Activated naive CD8-positive, alpha-beta T cell treated with anti-CD3 and anti-CD28 coated beads, Interleukin-2, amount 10 ng/mL, durations not matched to agents 7 days and 5 days (primary cell): ENCODE results near the gene CEACAM19. TPM values are rescaled to one million over a fixed set of nuclear protein-coding genes. Genes with fewer than 3 reads are reported as not detected.

Experiments used
- ATAC-seq: fragments of 150-1000 bp; cut with Tn5 transposase; one replicate; pipeline ENCODE4 v1.10.0; 2021; ENCODE audit warnings: low read depth, moderate library complexity
- POLR2A ChIA-PET: fragments of 350-600 bp; sonication (Branson Sonifier 250); formaldehyde crosslinking; loops from one replicate; lab custom pipeline; 2021; ENCODE audit warnings: antibody characterized with exemption; lab: Charles Lee
- DNase-seq: peaks from one replicate; pipeline ENCODE4 v3.0.0; 2021
- H3K27ac Mint-ChIP-seq: one replicate; pipeline ENCODE4 v1.8.0; 2022; ENCODE audit warnings: mild to moderate bottlenecking, mixed read lengths
- H3K27me3 Mint-ChIP-seq: one replicate; pipeline ENCODE4 v1.8.0; 2022; ENCODE audit warnings: mild to moderate bottlenecking, moderate library complexity, mixed read lengths
- H3K36me3 Mint-ChIP-seq: one replicate; pipeline ENCODE4 v1.8.0; 2021; ENCODE audit warnings: mild to moderate bottlenecking, mixed read lengths
- H3K4me1 Mint-ChIP-seq: one replicate; pipeline ENCODE4 v1.8.0; 2021; ENCODE audit warnings: mixed read lengths
- H3K4me3 Mint-ChIP-seq: one replicate; pipeline ENCODE4 v1.8.0; 2022; ENCODE audit warnings: mild to moderate bottlenecking, moderate library complexity, mixed read lengths
- H3K9me3 Mint-ChIP-seq: one replicate; pipeline ENCODE4 v1.8.0; 2021; ENCODE audit warnings: mixed read lengths
- total RNA-seq, 2 experiments: library from RNA; stranded (reverse); gene quantifications; one replicate each; pipeline ENCODE4 v1.2.3, GENCODE V29; 2021

Gene CEACAM19
- total RNA-seq, 2 experiments from 2014 or later = 0.40 TPM; not detected in 1

GRCh38 chr19:44636439-44637389 lies 34.6 kb upstream of the CEACAM19 start:
- POLR2A ChIA-PET = no interaction called here

DNA sequence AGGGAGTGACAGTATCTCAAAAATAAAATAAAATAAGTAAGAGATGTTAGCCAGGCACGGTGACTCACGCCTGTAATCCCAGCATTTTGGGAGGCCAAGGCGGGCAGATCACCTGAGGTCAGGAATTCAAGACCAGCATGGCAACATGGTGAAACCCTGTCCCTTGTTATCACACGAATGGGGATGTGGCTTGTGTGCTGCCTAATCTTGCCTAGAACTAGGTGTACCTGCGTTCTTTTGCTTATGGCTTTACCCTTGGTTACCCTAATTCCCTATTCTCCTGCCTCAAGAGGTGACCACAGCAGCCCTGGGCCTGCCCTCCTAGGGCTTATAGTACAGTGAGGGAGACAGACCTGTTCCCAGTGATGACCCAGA lies 33.9 kb upstream of the CEACAM19 start:
- Mint-ChIP-seq H3K4me3 (no peak overlapping the region), H3K9me3 (peaks cover 2% of the 10 kb centered on the region), H3K4me1 (no peaks in the 10 kb centered on the region), H3K36me3 (no peaks in the 10 kb centered on the region), H3K27me3 (peaks cover 26% of the 10 kb centered on the region), H3K27ac (no peak overlapping the region)
- POLR2A ChIA-PET = no interaction called here
- no peak for DNase-seq
- ATAC-seq = no peak

More at GRCh38 chr19:44636439-44637389, 34.6 kb upstream of the CEACAM19 start:
- DNase-seq (no peak), ATAC-seq (no peak)
- Mint-ChIP-seq H3K9me3 (peaks cover 2% of the 10 kb centered on the region), H3K27me3 (peaks cover 24% of the 10 kb centered on the region), H3K36me3 (no peaks in the 10 kb centered on the region), H3K27ac (no peak overlapping the region), H3K4me3 (no peak overlapping the region), H3K4me1 (no peaks in the 10 kb centered on the region)

DNA sequence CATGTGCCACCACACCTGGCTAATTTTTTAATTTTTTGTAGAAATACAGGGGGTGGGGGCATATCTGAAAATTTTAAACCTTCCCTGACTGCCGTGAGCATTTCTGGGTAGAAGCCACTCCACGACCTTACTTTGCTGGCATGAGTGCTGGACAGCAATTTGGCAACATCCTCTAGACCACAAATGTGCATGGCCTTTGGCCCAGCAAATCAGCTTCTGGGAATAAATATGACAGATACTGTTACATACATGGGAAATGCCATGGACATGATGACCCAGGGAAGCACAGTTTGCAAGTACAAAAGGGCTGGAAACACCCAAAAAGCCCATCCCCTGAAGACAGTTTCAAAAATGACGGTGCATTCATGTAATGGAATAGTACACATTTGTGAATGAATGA lies 30.8 kb upstream of the CEACAM19 start:
- no peak for DNase-seq
- no peak overlapping the region for H3K4me3 Mint-ChIP-seq
- POLR2A ChIA-PET = no interaction called here
- peaks cover 17% of the 10 kb centered on the region for H3K27me3 Mint-ChIP-seq
- H3K36me3 Mint-ChIP-seq = no peaks in the 10 kb centered on the region
- no peaks in the 10 kb centered on the region for H3K9me3 Mint-ChIP-seq
- ATAC-seq = no peak
- no peaks in the 10 kb centered on the region for H3K4me1 Mint-ChIP-seq
- no peak overlapping the region for H3K27ac Mint-ChIP-seq

DNA sequence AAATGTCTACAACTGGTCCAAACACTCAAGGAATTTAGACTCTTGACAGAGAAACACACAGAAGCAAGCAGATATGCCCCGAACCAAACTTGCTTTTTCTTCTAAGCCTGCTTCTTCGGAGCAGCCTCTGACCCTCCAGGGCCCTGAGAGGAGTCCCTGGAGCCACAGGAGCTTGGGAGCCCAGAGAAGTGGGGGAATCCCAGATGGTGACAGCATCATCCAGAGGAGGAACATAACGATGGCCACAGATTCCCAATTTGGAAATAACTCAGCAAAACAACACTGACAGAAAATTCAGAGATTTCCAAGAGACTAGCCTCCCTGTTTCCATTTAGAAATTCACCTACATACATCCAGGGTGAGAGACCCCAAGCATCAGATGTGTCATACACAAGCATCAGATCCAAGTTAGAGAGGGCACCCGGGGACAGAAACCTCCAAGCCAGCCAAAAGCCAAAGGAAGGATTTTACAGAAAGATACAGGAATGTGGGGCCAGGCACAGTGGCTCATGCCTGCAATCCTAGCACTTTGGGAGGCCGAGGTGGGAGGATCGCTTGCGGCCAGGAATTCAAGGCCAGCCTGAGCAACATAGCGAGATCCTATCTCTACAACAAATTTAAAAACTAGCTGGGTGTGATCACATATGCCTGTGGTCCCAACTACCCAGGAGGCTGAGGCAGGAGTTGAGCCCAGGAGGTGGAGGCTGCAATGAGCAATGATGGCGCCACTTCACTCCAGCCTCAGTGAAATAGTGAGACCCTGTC lies 29.6 kb upstream of the CEACAM19 start:
- ATAC-seq (no peak), DNase-seq (no peak)
- Mint-ChIP-seq H3K36me3 (no peaks in the 10 kb centered on the region), H3K4me1 (no peaks in the 10 kb centered on the region), H3K27me3 (peaks cover 17% of the 10 kb centered on the region), H3K4me3 (no peak overlapping the region), H3K27ac (no peak overlapping the region), H3K9me3 (no peaks in the 10 kb centered on the region)
- POLR2A ChIA-PET = no interaction called here

DNA sequence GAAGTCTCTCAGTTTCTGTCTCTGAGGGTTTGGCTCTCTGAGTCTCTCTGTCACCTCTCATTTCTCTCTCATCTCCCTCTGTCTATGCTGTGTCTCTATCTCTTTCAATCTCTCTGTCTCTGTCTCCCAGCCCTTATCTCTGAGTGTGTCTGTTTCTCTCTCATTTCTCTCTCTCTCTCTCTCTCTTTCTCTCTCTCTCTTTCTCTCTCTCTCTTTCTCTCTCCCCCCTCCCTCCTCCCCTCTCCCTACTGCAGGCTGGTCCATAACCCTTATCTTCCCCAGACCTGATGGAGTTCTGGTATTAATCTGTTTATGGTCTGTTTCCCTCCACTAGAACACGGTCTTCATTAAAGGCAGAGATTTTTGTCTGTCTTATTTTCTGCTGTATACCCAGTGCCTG lies 28.9 kb upstream of the CEACAM19 start:
- DNase-seq = no peak
- no peaks in the 10 kb centered on the region for H3K4me1 Mint-ChIP-seq
- H3K9me3 Mint-ChIP-seq = no peaks in the 10 kb centered on the region
- POLR2A ChIA-PET = no interaction called here
- no peak overlapping the region for H3K4me3 Mint-ChIP-seq
- no peak for ATAC-seq
- no peaks in the 10 kb centered on the region for H3K36me3 Mint-ChIP-seq
- no peak overlapping the region for H3K27ac Mint-ChIP-seq
- H3K27me3 Mint-ChIP-seq = peaks cover 17% of the 10 kb centered on the region

DNA sequence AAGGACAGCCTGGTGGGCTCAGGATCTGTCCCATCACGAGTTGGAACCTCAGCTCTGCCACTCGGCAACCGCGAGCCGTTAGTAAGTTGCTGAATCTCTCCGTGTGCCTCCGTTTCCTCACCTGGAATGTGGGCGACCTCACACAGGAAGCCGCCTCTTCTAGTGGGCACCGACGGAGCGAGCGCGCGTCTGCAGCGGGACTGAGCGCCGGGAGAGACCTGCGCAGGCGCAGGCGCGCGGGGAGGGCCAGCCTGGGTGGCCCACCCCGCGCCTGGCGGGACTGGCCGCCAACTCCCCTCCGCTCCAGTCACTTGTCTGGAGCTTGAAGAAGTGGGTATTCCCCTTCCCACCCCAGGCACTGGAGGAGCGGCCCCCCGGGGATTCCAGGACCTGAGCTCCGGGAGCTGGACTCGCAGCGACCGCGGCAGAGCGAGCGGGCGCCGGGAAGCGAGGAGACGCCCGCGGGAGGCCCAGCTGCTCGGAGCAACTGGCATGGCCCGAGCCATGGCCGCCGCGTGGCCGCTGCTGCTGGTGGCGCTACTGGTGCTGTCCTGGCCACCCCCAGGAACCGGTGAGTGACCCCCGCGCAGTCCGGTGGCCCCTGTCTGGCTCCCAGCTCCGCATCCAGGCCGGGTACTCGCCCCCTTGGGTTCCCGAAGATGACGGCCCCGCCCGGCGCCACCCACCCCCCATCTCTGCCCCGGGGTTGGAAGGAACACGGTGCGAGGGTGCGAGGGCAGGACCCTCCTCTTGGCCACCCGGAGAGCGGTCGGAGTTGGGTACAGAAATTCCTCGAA lies 27.5 kb upstream of the CEACAM19 start, which contains the start of gene PVR:
TSS of gene PVR (plus strand) at position 306 of the 797 bp plus-strand sequence. CDS start at position 493, 187 bp downstream.
- DNase-seq = peak; percentile 65
- no peaks in the 10 kb centered on the region for H3K36me3 Mint-ChIP-seq

GRCh38 chr19:44644402-44645016 lies 26.8 kb upstream of the CEACAM19 start:
- POLR2A ChIA-PET = no interaction called here
- ATAC-seq (peak; percentile 47), DNase-seq (peak; percentile 40)
- Mint-ChIP-seq H3K9me3 (no peaks in the 10 kb centered on the region), H3K27me3 (peaks cover 13% of the 10 kb centered on the region), H3K4me1 (no peaks in the 10 kb centered on the region), H3K27ac (no peak overlapping the region), H3K4me3 (peak overlapping the region; percentile 80), H3K36me3 (no peaks in the 10 kb centered on the region)

More for the DNA sequence above, 27.5 kb upstream of the CEACAM19 start, which contains the start of gene PVR:
- H3K4me3 Mint-ChIP-seq = peak within 1 kb of the TSS; percentile 80
- peak; percentile 71 for ATAC-seq
- H3K9me3 Mint-ChIP-seq = no peaks in the 10 kb centered on the region
- POLR2A ChIA-PET = interaction anchor here (0.6 kb wide), 2 partner anchors 48 to 95 kb away, joined by 3 to 4 read pairs; no protein-coding TSS in a partner anchor
- H3K27me3 Mint-ChIP-seq = peaks cover 13% of the 10 kb centered on the region
- no peaks in the 10 kb centered on the region for H3K4me1 Mint-ChIP-seq
- no peak within 1 kb of the TSS for H3K27ac Mint-ChIP-seq

GRCh38 chr19:44645407-44646048 lies 25.8 kb upstream of the CEACAM19 start:
- Mint-ChIP-seq H3K4me1 (no peaks in the 10 kb centered on the region), H3K27me3 (peaks cover 13% of the 10 kb centered on the region), H3K4me3 (no peak overlapping the region), H3K9me3 (no peaks in the 10 kb centered on the region), H3K27ac (no peak overlapping the region), H3K36me3 (no peaks in the 10 kb centered on the region)
- ATAC-seq = no peak
- POLR2A ChIA-PET = no interaction called here
- no peak for DNase-seq

DNA sequence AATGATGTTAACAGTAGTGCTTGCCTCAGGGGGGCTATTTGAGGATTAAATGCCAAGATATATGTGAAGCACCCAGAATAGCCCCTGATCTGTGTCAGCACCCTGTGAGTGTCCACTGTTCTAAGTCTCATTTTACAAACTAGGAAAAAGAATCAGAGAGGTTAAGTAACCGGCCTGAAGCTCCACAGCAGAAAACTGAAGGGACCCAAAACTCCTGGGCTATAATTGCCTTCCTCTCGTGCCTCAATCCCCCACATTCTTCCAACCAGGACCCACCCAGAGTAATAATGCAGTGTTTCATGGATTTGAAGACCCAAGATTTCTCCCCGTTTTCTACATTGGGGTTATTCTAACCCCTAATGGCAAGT lies 25.2 kb upstream of the CEACAM19 start:
- POLR2A ChIA-PET = no interaction called here
- Mint-ChIP-seq H3K27ac (no peak overlapping the region), H3K4me3 (no peak overlapping the region), H3K4me1 (no peaks in the 10 kb centered on the region), H3K9me3 (no peaks in the 10 kb centered on the region), H3K27me3 (peaks cover 12% of the 10 kb centered on the region), H3K36me3 (peaks cover under 1% of the 10 kb centered on the region)
- ATAC-seq = no peak
- DNase-seq = no peak

DNA sequence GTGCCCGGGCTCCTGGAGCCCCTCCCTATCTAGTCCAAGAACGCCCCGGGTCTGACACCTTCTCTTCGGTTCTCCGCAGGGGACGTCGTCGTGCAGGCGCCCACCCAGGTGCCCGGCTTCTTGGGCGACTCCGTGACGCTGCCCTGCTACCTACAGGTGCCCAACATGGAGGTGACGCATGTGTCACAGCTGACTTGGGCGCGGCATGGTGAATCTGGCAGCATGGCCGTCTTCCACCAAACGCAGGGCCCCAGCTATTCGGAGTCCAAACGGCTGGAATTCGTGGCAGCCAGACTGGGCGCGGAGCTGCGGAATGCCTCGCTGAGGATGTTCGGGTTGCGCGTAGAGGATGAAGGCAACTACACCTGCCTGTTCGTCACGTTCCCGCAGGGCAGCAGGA lies 24.1 kb upstream of the CEACAM19 start:
- no peaks in the 10 kb centered on the region for H3K9me3 Mint-ChIP-seq
- POLR2A ChIA-PET = no interaction called here
- no peak overlapping the region for H3K27ac Mint-ChIP-seq
- ATAC-seq (no peak), DNase-seq (no peak)
- H3K36me3 Mint-ChIP-seq = peaks cover 4% of the 10 kb centered on the region
- H3K4me1 Mint-ChIP-seq = no peaks in the 10 kb centered on the region
- no peak overlapping the region for H3K4me3 Mint-ChIP-seq
- peaks cover 7% of the 10 kb centered on the region for H3K27me3 Mint-ChIP-seq

DNA sequence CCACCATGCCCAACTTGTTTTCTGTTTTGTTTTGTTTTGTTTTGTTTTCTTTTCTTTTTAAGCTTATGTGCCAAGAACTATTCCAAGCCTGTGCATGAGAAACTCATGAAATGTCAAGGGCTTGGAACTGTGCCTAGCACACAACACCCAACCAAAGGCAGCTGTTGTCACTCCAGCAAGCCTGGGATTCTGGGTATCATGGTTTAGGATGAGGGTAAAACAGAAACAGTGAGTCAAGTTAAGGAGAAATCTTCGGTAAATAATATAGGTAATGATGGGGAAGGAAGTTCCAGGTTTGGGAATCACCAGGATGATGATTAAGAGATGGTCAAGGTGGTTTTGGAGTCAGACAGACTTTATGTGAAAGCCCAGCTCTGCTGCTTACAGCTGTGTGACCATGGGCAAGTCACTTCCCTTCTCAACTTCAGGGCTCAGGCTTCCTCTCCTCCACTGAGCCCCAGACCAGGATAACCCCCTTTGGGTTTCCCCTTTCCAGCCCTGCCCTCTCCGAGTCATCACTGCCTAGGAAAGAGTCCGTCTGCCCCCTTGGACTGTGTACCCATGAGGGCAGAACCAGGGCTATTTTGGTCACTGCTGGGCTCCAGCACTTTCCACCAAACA lies 22.5 kb upstream of the CEACAM19 start:
- peaks cover 6% of the 10 kb centered on the region for H3K36me3 Mint-ChIP-seq
- DNase-seq (no peak), ATAC-seq (no peak)
- POLR2A ChIA-PET = no interaction called here
- peaks cover 2% of the 10 kb centered on the region for H3K27me3 Mint-ChIP-seq
- no peak overlapping the region for H3K27ac Mint-ChIP-seq
- no peaks in the 10 kb centered on the region for H3K4me1 Mint-ChIP-seq
- H3K9me3 Mint-ChIP-seq = no peaks in the 10 kb centered on the region
- no peak overlapping the region for H3K4me3 Mint-ChIP-seq

GRCh38 chr19:44649578-44650145 lies 21.6 kb upstream of the CEACAM19 start:
- H3K9me3 Mint-ChIP-seq = no peaks in the 10 kb centered on the region
- peaks cover 6% of the 10 kb centered on the region for H3K36me3 Mint-ChIP-seq
- no peak overlapping the region for H3K27ac Mint-ChIP-seq
- H3K4me3 Mint-ChIP-seq = no peak overlapping the region
- no peak for DNase-seq
- ATAC-seq = no peak
- H3K27me3 Mint-ChIP-seq = peaks cover under 1% of the 10 kb centered on the region
- POLR2A ChIA-PET = no interaction called here
- peaks cover 3% of the 10 kb centered on the region for H3K4me1 Mint-ChIP-seq
